ENCODE measurements around the gene ZNF500.

The ZNF500 gene

DNA sequence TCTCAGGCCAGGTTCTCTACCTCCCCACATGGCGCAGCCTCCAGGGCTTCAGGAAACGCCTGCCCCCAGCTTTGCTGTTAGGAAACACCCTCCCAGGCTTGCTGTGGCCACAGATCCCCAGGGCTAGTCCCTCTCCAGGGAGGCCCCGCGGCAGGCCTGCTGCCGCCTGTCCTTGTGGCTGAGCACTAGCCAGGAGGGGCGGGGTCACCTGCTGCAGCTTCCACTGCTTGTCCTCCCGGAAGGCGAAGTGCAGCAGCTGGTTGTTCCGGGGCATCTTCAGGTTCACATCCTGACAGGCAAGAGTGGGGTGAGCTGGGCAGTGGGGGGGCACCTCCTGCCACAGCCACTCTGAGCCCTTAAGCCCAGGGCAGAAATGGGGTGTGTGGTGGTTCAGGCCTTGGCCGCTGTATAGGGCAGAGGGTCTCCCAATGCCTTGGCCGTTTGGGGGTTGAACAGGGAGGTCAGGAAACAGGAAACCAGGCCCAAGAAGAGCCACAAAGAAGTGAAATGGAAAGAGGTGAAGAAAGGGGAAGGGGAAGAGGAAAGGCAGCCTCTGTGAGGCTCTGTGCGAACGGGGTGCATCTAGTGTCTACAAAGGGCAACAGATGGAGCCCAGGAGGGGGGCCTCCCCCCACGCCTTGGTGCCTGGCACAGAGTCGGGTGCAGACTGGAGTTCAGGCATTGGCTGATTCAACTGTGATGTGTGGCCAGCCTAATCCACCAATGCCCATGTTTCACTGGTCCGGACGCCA lies 33.5 kb upstream of the ZNF500 start:
- Mint-ChIP-seq H3K27ac (no peak overlapping the region), H3K4me1 (ENCODE audit: low read depth) (peaks cover 15% of the 10 kb centered on the region), H3K36me3 (no peaks in the 10 kb centered on the region), H3K9me3 (ENCODE audit: low read depth) (no peaks in the 10 kb centered on the region), H3K4me3 (peak overlapping the region; percentile 18), H3K27me3 (no peaks in the 10 kb centered on the region)

DNA sequence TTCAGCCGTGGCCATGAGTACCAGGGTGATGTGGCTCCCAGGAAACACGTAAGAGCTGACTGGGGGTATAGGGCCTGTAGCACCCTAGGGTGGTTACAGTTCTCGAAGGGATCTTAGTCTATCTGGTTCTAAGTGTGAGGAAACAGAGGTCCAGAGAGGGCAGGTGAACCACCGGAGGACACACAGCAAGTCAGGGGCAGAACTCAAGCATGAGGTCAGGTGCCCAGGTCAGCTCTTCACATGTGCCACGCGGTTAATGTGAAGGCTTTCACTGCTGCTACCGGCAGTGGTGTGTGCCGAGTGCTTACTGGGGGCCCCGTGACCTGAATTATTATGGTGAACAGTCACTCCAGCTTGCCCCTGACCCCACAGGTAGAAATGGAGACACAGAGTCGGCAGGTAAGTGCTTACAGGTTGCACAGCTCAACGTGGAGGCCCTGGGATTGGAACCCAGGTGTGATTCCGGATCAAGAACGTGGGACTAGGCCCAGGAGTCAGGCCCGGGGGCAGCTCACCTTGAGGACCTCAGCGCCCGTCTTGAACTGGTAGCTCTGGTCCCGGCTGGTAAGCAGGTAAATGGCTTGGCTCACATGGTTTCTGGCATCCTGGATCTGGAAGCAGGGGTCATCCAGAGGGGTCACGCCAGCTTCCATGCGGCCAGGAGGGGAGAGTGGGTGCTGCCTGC lies 32.4 kb upstream of the ZNF500 start:
- Mint-ChIP-seq H3K36me3 (no peaks in the 10 kb centered on the region), H3K9me3 (ENCODE audit: low read depth) (no peaks in the 10 kb centered on the region), H3K27me3 (no peaks in the 10 kb centered on the region)

GRCh38 chr16:4798456-4798855 lies 31.5 kb upstream of the ZNF500 start:
- Mint-ChIP-seq H3K9me3 (ENCODE audit: low read depth) (no peaks in the 10 kb centered on the region), H3K27ac (no peak overlapping the region), H3K4me1 (ENCODE audit: low read depth) (peaks cover 12% of the 10 kb centered on the region), H3K36me3 (no peaks in the 10 kb centered on the region), H3K27me3 (no peaks in the 10 kb centered on the region), H3K4me3 (no peak overlapping the region)

More for the DNA sequence above, 32.4 kb upstream of the ZNF500 start:
- no peak overlapping the region for H3K27ac Mint-ChIP-seq
- H3K4me1 Mint-ChIP-seq (ENCODE audit: low read depth): peaks cover 15% of the 10 kb centered on the region
- no peak overlapping the region for H3K4me3 Mint-ChIP-seq

DNA sequence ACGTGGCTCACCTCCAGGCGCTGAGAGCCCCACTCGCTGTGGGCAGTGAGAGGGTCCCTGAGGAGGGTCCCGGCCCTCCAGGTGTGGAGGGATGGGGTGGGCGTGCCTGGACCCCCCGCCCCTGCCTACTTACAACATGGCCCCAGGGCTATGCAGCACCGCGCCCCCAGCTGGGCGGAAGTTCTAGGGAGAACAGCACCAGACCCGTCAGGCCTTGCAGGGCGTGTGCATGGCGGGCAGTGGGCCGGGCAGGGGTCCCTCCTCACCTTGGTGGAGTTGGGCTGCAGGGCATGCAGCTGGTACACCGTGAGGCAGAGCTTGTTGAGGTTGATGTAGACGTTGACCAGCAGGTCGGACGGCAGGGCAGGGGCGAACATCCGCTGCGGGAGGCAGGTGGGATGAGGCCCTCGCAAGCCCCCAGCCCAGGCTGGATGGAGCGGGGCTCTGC lies 30.9 kb upstream of the ZNF500 start:
- no peaks in the 10 kb centered on the region for H3K9me3 Mint-ChIP-seq (ENCODE audit: low read depth)
- peaks cover 6% of the 10 kb centered on the region for H3K4me1 Mint-ChIP-seq (ENCODE audit: low read depth)
- H3K27me3 Mint-ChIP-seq: no peaks in the 10 kb centered on the region
- H3K27ac Mint-ChIP-seq: no peak overlapping the region
- H3K36me3 Mint-ChIP-seq: no peaks in the 10 kb centered on the region
- H3K4me3 Mint-ChIP-seq: no peak overlapping the region

DNA sequence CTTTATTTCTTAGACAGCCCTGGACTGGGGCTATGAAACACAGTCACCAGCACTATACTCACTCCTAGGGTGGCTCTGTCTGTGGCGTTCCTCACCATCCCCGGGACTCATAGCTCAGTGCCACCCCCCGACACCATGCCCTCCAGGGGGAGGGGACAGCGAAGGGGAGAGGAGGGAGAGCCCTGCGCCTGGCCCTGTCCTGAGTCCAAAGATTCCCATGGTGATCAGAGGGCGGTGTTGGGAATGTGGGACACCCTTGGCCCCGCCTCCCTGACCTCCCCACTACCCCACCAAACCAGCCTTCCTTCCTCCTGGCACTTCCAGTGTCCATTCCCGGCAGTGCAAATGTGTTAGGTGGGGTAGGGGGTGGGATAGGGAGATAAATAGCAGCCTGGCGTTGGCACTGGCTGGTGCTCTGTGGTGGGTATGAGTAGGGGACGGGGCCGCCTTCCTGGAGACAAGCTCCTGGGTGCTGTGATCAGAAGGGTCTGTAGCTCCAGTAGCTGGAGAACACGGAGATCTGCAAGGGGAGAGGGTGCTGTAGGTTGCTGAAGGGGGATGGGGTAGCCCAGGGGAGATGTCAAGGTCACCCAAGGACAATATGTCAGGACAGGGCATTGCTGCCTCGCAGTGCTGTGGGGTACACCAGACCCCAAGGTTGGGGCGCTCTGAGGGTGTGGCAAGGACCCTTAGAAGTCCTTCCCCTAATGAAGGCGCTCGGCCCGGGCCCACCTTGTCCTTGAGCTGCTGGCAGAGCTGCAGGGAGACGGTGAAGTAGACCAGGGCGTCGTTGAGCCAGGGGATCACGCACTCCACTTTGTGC lies 30.2 kb upstream of the ZNF500 start:
- H3K27ac Mint-ChIP-seq: no peak overlapping the region
- H3K4me1 Mint-ChIP-seq (ENCODE audit: low read depth): peaks cover 6% of the 10 kb centered on the region
- no peaks in the 10 kb centered on the region for H3K36me3 Mint-ChIP-seq
- no peaks in the 10 kb centered on the region for H3K9me3 Mint-ChIP-seq (ENCODE audit: low read depth)
- no peak overlapping the region for H3K4me3 Mint-ChIP-seq
- H3K27me3 Mint-ChIP-seq: no peaks in the 10 kb centered on the region

- H3K9me3 Mint-ChIP-seq (ENCODE audit: low read depth): no peaks in the 10 kb centered on the region
- H3K36me3 Mint-ChIP-seq: no peaks in the 10 kb centered on the region
- H3K27me3 Mint-ChIP-seq: no peaks in the 10 kb centered on the region
- H3K4me1 Mint-ChIP-seq (ENCODE audit: low read depth): peaks cover 6% of the 10 kb centered on the region
- no peak overlapping the region for H3K27ac Mint-ChIP-seq
- no peak overlapping the region for H3K4me3 Mint-ChIP-seq
Measured at GRCh38 chr16:4795828-4796572, 29.0 kb upstream of the ZNF500 start.

- H3K27ac Mint-ChIP-seq: no peak within 1 kb of the TSS
- H3K36me3 Mint-ChIP-seq: no peaks in the 10 kb centered on the region
- no peak within 1 kb of the TSS for H3K4me3 Mint-ChIP-seq
- no peaks in the 10 kb centered on the region for H3K4me1 Mint-ChIP-seq (ENCODE audit: low read depth)
- H3K9me3 Mint-ChIP-seq (ENCODE audit: low read depth): no peaks in the 10 kb centered on the region
- H3K27me3 Mint-ChIP-seq: no peaks in the 10 kb centered on the region
Measured at GRCh38 chr16:4795181-4795827, 28.3 kb upstream of the ZNF500 start, which contains the start of gene SMIM22. SMIM22 (plus strand) TSS chr16:4795369; CDS start chr16:4795735, 366 bp downstream.

GRCh38 chr16:4792951-4793513 lies 26.1 kb upstream of the ZNF500 start:
- no peaks in the 10 kb centered on the region for H3K9me3 Mint-ChIP-seq (ENCODE audit: low read depth)
- no peaks in the 10 kb centered on the region for H3K27me3 Mint-ChIP-seq
- H3K27ac Mint-ChIP-seq: no peak overlapping the region
- H3K4me3 Mint-ChIP-seq: no peak overlapping the region
- H3K36me3 Mint-ChIP-seq: no peaks in the 10 kb centered on the region
- no peaks in the 10 kb centered on the region for H3K4me1 Mint-ChIP-seq (ENCODE audit: low read depth)

GRCh38 chr16:4790871-4791270 lies 23.9 kb upstream of the ZNF500 start:
- Mint-ChIP-seq H3K27ac (no peak overlapping the region), H3K9me3 (ENCODE audit: low read depth) (no peaks in the 10 kb centered on the region), H3K4me3 (no peak overlapping the region), H3K36me3 (no peaks in the 10 kb centered on the region), H3K4me1 (ENCODE audit: low read depth) (no peaks in the 10 kb centered on the region), H3K27me3 (no peaks in the 10 kb centered on the region)

GRCh38 chr16:4790261-4790660 lies 23.3 kb upstream of the ZNF500 start:
- Mint-ChIP-seq H3K4me3 (no peak overlapping the region), H3K4me1 (ENCODE audit: low read depth) (no peaks in the 10 kb centered on the region), H3K27ac (no peak overlapping the region), H3K27me3 (no peaks in the 10 kb centered on the region), H3K36me3 (no peaks in the 10 kb centered on the region), H3K9me3 (ENCODE audit: low read depth) (no peaks in the 10 kb centered on the region)

- Mint-ChIP-seq H3K27ac (no peak overlapping the region), H3K4me3 (no peak overlapping the region), H3K4me1 (ENCODE audit: low read depth) (no peaks in the 10 kb centered on the region), H3K27me3 (no peaks in the 10 kb centered on the region), H3K36me3 (no peaks in the 10 kb centered on the region), H3K9me3 (ENCODE audit: low read depth) (no peaks in the 10 kb centered on the region)
Measured at GRCh38 chr16:4788910-4789309, 21.9 kb upstream of the ZNF500 start.

GRCh38 chr16:4788489-4788889 lies 21.5 kb upstream of the ZNF500 start:
- Mint-ChIP-seq H3K27ac (no peak overlapping the region), H3K36me3 (no peaks in the 10 kb centered on the region), H3K27me3 (no peaks in the 10 kb centered on the region), H3K4me3 (no peak overlapping the region), H3K9me3 (ENCODE audit: low read depth) (no peaks in the 10 kb centered on the region), H3K4me1 (ENCODE audit: low read depth) (no peaks in the 10 kb centered on the region)

GRCh38 chr16:4787627-4788482 lies 20.9 kb upstream of the ZNF500 start, which contains the start of gene SEPTIN12:
SEPTIN12 (minus strand) TSS chr16:4788345; CDS start chr16:4787645, 700 bp downstream.
- H3K27me3 Mint-ChIP-seq: no peaks in the 10 kb centered on the region
- H3K4me1 Mint-ChIP-seq (ENCODE audit: low read depth): no peaks in the 10 kb centered on the region
- no peak within 1 kb of the TSS for H3K27ac Mint-ChIP-seq
- H3K9me3 Mint-ChIP-seq (ENCODE audit: low read depth): no peaks in the 10 kb centered on the region
- no peak within 1 kb of the TSS for H3K4me3 Mint-ChIP-seq
- no peaks in the 10 kb centered on the region for H3K36me3 Mint-ChIP-seq

Measured in activated naive CD8-positive, alpha-beta T cell (primary cell).